ENCODE results near the gene LBH.

- TF ChIP-seq RBAK (CRISPR knock-in tag; IDR thresholded peaks at IDR 0.05), result no peak
- TF ChIP-seq ZFY (CRISPR knock-in tag; IDR thresholded peaks at IDR 0.05), result no peak
- no peak for TF ChIP-seq FOSL2 (CRISPR knock-in tag; IDR thresholded peaks at IDR 0.05)
- no peak for TF ChIP-seq LCORL (IDR thresholded peaks at IDR 0.05)
- TF ChIP-seq LCORL (CRISPR knock-in tag; IDR thresholded peaks at IDR 0.05), result no peak
- no peak for TF ChIP-seq NCOR1 (IDR thresholded peaks at IDR 0.05; ENCODE audit: borderline replicate concordance, low read length)
- TF ChIP-seq RAD21 (CRISPR knock-in tag; IDR thresholded peaks at IDR 0.05), result no peak
- TF ChIP-seq CEBPG (CRISPR knock-in tag; IDR thresholded peaks at IDR 0.05), result no peak
Measured at GRCh38 chr2:30306522-30306921, 75.2 kb downstream of the LBH start.
